Measurements from ENCODE around the gene CRADD. TPM values are rescaled to one million over a fixed set of nuclear protein-coding genes. Genes with fewer than 3 reads are reported as not detected.

CRADD gene
- polyA plus RNA-seq, 1 of the 3 experiments (the other 2 are of a cell fraction) = 13.6 TPM

GRCh38 chr12:93790472-93791152 lies 113.4 kb downstream of the CRADD start (continued):
- TF ChIP-seq, protein P1, sequence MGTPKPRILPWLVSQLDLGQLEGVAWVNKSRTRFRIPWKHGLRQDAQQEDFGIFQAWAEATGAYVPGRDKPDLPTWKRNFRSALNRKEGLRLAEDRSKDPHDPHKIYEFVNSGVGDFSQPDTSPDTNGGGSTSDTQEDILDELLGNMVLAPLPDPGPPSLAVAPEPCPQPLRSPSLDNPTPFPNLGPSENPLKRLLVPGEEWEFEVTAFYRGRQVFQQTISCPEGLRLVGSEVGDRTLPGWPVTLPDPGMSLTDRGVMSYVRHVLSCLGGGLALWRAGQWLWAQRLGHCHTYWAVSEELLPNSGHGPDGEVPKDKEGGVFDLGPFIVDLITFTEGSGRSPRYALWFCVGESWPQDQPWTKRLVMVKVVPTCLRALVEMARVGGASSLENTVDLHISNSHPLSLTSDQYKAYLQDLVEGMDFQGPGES (IDR thresholded peaks at IDR 0.05; ENCODE audit: low read depth, low read length) = no peak

GRCh38 chr12:93793007-93793406 lies 115.8 kb downstream of the CRADD start:
- Histone ChIP-seq H3F3A (replicated peaks; ENCODE audit: insufficient read depth) (peaks cover under 1% of the 10 kb centered on the region), H3K4me1 (ENCODE audit: control insufficient read depth in 1 of 2, insufficient read depth in 2 of 2, low read depth in 1 of 2, low read length in 1 of 2) (peaks cover 0 to 4% of the 10 kb centered on the region in 2 experiments; a peak in 3 of 4 replicates), H3K36me3 (replicated peaks in 1 of 2; ENCODE audit: control insufficient read depth in 1 of 2, insufficient read depth in 2 of 2, low read length in 1 of 2) (no peaks in the 10 kb centered on the region), H3K9me3 (no peaks in the 10 kb centered on the region), H2AFZ (ENCODE audit: low read depth) (no peak overlapping the region), H3K27ac (ENCODE audit: low read depth in 2 of 2, low read length in 1 of 2) (no peak overlapping the region), H4K20me1 (ENCODE audit: insufficient read depth) (no peaks in the 10 kb centered on the region), H3K4me2 (no peak overlapping the region), H3K9ac (no peak overlapping the region), H3K4me3 (ENCODE audit: low read depth in 2 of 2, low read length in 1 of 2) (no peak overlapping the region), H3K9me2 (no peaks in the 10 kb centered on the region), H3K79me2 (ENCODE audit: insufficient read depth) (no peaks in the 10 kb centered on the region), H3K27me3 (ENCODE audit: insufficient read depth) (no peaks in the 10 kb centered on the region)
- TF ChIP-seq CHD2 (IDR thresholded peaks at IDR 0.05; ENCODE audit: low read length, partially characterized antibody) = no peak
- ChIA-PET CTCF (interaction anchor here (0.7 to 1.4 kb wide), 3 partner anchors 50 to 308 kb away, joined by 3 to 6 read pairs (median 3); no protein-coding TSS in a partner anchor), POLR2A (no interaction called here)
- WGBS (ENCODE audit: low lambda C conversion rate) = 63% methylated on average over 3 of the region's 3 CpGs
- DNase-seq = no peak

GRCh38 chr12:93793983-93794382 lies 116.8 kb downstream of the CRADD start:
- ChIA-PET CTCF (interaction anchor here (1.0 kb wide), 1 partner anchor 224 kb away, joined by 3 read pairs; no protein-coding TSS in a partner anchor), POLR2A (no interaction called here)
- no peak overlapping the region for H2AFZ ChIP-seq (ENCODE audit: low read depth)
- no peaks in the 10 kb centered on the region for H3K79me2 ChIP-seq (ENCODE audit: insufficient read depth)
- no peak overlapping the region for H3K4me3 ChIP-seq (ENCODE audit: low read depth in 2 of 2, low read length in 1 of 2)
- H3K36me3 ChIP-seq (replicated peaks in 1 of 2; ENCODE audit: control insufficient read depth in 1 of 2, insufficient read depth in 2 of 2, low read length in 1 of 2) = no peaks in the 10 kb centered on the region
- no peaks in the 10 kb centered on the region for H3K27me3 ChIP-seq (ENCODE audit: insufficient read depth)
- peaks cover 0 to 4% of the 10 kb centered on the region in 2 experiments; a peak in 3 of 4 replicates for H3K4me1 ChIP-seq (ENCODE audit: control insufficient read depth in 1 of 2, insufficient read depth in 2 of 2, low read depth in 1 of 2, low read length in 1 of 2)
- no peaks in the 10 kb centered on the region for H3F3A ChIP-seq (replicated peaks; ENCODE audit: insufficient read depth)
- H3K9me3 ChIP-seq = no peaks in the 10 kb centered on the region
- no peak for DNase-seq
- TF ChIP-seq TCF12 (IDR thresholded peaks at IDR 0.05) (no peak), RFX5 (IDR thresholded peaks at IDR 0.05; ENCODE audit: low read length) (no peak), EZH2phosphoT487 (IDR thresholded peaks at IDR 0.05; ENCODE audit: borderline replicate concordance, low read depth) (no peak), MAX (IDR thresholded peaks at IDR 0.05; ENCODE audit: low read depth) (no peak)
- TF ChIP-seq, protein P2, sequence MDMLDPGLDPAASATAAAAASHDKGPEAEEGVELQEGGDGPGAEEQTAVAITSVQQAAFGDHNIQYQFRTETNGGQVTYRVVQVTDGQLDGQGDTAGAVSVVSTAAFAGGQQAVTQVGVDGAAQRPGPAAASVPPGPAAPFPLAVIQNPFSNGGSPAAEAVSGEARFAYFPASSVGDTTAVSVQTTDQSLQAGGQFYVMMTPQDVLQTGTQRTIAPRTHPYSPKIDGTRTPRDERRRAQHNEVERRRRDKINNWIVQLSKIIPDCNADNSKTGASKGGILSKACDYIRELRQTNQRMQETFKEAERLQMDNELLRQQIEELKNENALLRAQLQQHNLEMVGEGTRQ (IDR thresholded peaks at IDR 0.05; ENCODE audit: borderline replicate concordance, low read depth, low read length) = no peak
- no peak overlapping the region for H3K27ac ChIP-seq (ENCODE audit: low read depth in 2 of 2, low read length in 1 of 2)
- H3K9ac ChIP-seq = no peak overlapping the region
- no peaks in the 10 kb centered on the region for H4K20me1 ChIP-seq (ENCODE audit: insufficient read depth)
- H3K9me2 ChIP-seq = no peaks in the 10 kb centered on the region
- no peak overlapping the region for H3K4me2 ChIP-seq
